ENCODE data around the gene CLSTN3.

Gene CLSTN3

GRCh38 chr12:7193674-7194073, 63.5 kb downstream of the CLSTN3 start:
- no peak for DNase-seq

GRCh38 chr12:7197841-7198240, 67.7 kb downstream of the CLSTN3 start:
- DNase-seq, result no peak

GRCh38 chr12:7203109-7203508, 72.9 kb downstream of the CLSTN3 start:
- DNase-seq, result no peak

- no peak for DNase-seq
These were observed 74.9 kb downstream of the CLSTN3 start for GRCh38 chr12:7205091-7205490.

- no peak for DNase-seq
These were observed 76.5 kb downstream of the CLSTN3 start for GRCh38 chr12:7206691-7207090.

- DNase-seq, result no peak
These were observed 77.9 kb downstream of the CLSTN3 start for GRCh38 chr12:7207866-7208625.
